C1 segment of cervical spinal cord (tissue), 14 donors: ENCODE results near the gene GMPS.
"Not testable (repeated sequence)": the region's sequence is repeated elsewhere in the genome, so short reads cannot be mapped to it uniquely, and the experiment has no call there.

Source experiments
- DNase-seq, 14 donors: peaks; one replicate each; lab custom pipeline; 2025; lab: John Stamatoyannopoulos, UW

The GMPS gene

GRCh38 chr3:155870133-155870944 lies at the start of gene GMPS:
GMPS (plus strand) TSS chr3:155870650; CDS start chr3:155870871, 221 bp downstream.
- peak; percentile 76 to 96 (median 90) for DNase-seq

DNA sequence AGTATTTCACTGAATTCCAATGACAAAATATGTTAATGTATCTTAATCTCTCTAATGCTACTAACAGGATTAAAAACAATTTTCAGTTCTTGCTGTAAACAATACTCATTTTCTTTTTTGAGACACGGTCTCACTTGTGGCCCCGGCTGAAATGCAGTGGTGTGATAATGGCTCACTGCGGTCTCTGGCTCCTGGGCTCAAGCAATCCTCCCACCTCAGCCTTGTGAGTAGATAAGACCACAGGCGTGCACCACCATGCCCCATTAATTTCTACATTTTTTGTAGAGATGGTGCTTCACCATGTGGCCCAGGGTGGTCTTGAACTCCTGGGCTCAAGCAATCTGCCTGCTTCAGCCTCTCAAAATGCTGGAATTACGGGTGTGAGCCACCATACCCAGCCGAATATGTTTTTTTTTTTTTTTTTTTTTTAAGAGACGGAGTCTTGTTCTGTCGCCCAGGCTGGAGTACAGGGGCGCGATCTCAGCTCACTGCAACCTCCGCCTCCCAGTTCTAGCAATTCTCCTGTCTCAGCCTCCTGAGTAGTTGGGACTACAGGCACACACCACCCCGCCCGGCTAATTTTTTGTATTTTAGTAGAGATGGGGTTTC lies 41.9 kb upstream of the GMPS start:
- not testable (repeated sequence) for DNase-seq

- DNase-seq: no peak
These were observed 34.9 kb upstream of the GMPS start for GRCh38 chr3:155835341-155836071.

DNA sequence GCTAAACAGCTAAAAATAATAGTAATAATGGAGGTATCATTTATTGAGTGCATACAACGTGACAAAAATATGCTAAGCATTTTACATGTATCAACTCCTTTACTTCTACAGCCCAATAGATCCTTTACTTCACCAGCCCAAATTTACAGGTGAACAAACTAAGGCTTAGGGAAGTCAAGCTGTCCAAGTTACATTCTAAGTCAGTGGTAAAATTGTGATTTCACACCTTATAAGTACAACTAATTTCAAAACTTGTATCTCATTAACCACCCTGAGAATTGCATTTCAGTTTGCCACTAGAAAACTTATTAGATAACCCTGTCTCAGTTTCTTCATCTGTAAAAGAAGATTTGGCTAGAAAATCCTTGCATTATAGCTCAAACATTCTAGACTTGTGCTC lies 26.9 kb upstream of the GMPS start:
- DNase-seq: no peak

GRCh38 chr3:155846119-155846518 lies 24.3 kb upstream of the GMPS start:
- no peak for DNase-seq

DNA sequence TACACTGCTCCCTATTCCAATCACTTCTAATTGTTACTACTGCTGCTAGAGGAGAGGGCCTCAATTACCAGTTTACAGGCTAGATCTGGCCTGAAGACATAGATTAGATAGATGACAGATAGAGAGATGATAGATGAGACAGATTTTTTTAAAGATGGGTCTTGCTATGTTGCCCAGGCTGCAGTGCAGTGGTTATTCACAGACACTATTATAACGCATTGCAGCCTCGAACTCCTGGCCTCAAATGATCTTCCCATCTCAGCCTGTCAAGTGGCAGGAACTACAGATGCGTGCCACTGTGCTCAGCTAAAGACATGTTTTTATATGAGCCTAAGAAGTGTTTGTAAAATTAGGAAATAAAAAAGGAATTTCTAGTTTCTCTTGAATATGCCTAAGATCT lies 22.5 kb upstream of the GMPS start:
- DNase-seq: no peak

- not testable (repeated sequence) for DNase-seq
These were observed 21.0 kb upstream of the GMPS start for GRCh38 chr3:155849404-155849803.

- DNase-seq: no peak
These were observed 18.1 kb upstream of the GMPS start for GRCh38 chr3:155852341-155852740.

- peak in 3 of 14 donors; percentile 29 to 65 (median 51) for DNase-seq
These were observed 17.0 kb upstream of the GMPS start for GRCh38 chr3:155853214-155854140.

DNA sequence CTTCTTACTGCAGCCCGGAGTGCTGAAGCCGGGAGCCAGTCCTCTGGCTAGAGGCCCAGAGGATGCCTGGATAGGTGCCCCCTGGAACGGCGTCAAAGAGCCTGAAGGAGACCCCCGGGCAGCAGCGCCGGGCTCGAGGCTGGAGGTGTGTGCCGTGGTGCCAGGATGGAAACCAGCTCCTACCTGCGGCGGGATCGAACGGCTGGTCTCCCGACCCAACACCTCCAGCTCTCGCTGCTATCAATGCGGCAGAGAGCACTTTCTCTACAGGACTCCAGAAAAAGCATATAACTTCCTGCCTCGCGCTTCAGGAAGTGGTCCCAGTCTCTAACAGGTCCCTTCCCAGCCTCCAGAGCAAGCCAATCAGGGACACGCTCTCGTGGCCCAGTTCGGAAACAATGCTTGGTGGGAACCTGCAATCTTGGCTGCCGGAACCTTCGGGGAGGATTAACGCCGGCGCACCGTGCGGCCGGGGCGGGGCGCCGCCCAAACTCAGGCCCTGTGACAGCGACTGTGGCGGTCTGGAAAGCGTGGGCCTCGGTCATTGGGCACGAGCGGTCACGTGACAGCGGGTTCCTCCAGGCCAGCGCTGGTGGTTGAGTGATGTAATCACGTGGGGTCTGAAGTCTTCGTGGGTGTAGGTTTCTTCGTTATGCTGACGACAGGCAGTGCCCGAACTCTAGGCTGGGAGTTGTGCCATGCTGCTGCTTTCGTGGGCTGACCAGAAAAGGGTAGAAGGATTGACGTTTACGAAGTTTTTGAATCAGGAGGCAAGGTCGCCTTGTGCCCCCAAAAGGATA lies 16.1 kb upstream of the GMPS start, which contains the start of gene SLC33A1:
TSS of gene SLC33A1 (minus strand) at position 287 of the 800 bp plus-strand sequence. CDS start 430 bp downstream, outside the sequence.
- DNase-seq: peak; percentile 92 to 100 (median 99)

GRCh38 chr3:155859859-155860258 lies 10.6 kb upstream of the GMPS start:
- no peak for DNase-seq

DNA sequence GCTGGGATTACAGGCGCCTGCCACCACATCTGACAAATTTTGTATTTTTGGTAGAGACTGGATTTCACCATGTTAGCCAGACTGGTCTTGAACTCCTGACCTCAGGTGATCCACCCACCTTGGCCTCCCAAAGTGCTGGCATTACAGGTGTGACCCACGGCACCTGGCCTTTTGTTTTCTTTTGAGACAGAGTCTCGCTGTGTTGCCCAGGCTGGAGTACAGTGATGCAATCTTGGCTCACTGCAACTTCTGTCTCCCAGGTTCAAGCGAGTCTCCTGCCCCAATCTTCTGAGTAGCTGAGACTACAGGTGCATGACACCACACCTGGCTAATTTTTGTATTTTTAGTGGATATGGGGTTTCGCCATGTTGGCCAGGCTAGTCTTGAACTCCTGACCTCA lies 10.0 kb upstream of the GMPS start:
- not testable (repeated sequence) for DNase-seq

GRCh38 chr3:155861476-155862183 lies 8.8 kb upstream of the GMPS start:
- DNase-seq: no peak

DNA sequence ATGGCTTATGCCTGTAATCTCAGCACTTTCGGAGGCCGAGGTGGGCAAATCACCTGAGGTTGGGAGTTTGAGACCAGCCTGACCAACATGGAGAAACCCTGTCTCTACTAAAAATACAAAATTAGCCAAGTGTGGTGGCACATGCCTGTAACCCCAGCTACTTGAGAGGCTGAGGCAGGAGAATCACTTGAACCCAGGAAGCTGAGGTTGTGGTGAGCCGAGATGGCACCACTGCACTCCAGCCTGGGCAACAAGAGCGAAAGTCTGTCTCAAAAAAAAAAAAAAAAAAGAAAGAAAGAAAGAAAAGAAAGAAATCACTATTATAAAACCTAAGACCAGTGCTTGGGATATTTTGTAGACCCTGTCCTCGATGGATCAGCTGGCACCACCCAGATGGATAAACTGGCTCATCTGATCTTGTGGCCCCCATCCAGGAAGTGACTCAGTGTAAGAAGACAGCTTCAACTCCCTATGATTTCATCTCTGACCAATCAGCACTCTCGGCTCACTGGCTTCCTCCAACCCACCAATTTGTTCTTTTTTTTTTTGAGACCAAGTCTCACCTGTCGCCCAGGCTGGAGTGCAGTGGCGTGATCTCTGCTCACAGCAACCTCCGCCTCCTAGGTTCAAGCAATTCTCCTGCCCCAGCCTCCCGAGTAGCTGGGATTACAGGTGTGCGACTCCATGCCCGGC lies 8.0 kb upstream of the GMPS start:
- not testable (repeated sequence) for DNase-seq

GRCh38 chr3:155863072-155863784 lies 7.2 kb upstream of the GMPS start:
- no peak for DNase-seq

DNA sequence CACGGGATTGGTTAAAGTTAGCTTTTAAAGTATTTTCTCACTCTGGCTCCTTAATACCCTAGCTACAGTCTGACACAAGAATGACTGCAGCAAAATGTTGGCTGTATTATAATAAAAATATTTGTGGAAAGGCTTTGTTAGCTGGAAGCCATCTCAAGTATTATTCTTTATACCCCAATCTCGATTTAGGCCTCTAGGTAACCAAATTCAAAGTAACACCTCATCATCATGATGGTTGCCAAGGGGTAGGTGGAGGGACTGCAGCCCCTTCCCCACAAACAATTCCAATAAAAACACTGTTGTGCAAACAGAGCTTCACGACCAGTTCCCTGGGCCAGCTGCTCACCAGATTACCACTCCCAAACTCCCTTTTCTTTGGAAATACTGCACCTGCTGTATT lies 759 bp upstream of the GMPS start:
- DNase-seq: no peak

DNA sequence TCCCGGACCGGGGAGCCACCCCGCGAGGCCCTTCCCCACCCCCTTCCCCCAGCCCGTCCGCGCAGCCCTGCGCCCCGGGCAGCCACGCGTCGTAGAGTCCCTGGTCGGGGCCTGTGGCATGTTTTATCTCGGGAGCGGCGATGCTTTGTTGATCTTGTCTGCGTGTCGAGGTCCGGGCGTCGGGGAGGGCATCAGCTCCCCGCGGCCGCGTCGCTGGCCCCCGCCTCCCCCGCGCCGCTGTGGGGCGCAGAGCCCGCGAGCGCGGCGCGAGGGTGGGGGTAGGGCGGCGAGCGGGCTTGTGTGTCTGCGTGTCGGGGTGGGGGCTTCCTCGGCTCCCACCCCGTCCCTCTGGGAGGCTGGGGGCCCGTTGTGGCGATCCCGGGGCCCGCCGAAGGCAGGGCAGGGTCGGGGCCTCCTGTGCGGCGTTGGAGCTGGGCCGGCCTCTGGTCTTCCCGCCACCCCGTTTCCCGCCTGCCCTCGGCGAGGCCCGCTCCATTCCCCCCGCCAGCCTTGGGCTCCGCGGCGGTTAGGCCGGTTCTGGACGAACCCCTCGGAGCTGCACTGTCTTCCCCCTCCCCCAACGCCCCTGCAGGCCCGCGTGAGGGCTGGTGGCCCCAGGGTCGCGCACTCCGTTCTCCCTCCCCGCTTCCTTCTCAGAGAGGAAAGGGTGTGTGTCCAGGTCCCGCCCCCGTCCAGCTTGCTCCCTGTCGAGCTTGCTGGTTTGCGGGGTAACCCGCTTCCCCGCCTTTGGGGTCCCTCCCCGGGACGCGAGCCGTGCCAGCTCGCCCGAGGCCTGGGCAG lies 695 bp downstream of the GMPS start:
- peak in 12 of 14 donors; percentile 11 to 77 (median 61) for DNase-seq
